CD4-positive, alpha-beta T cell (primary cell): ENCODE data around the gene ZNF507. TPM values are rescaled to one million over a fixed set of nuclear protein-coding genes. Genes with fewer than 3 reads are reported as not detected.

Experiments used
- ATAC-seq: fragments of 200-7000 bp; cut with Tn5 transposase; one replicate; pipeline ENCODE4 v1.10.0; 2022; ENCODE audit warnings: mild to moderate bottlenecking; ENCODE audit not compliant: poor library complexity
- CTCF ChIA-PET: fragments of 350-600 bp; sonication (Branson Sonifier 250); formaldehyde crosslinking; loops from one replicate; lab custom pipeline; 2021; ENCODE audit warnings: antibody characterized with exemption, inconsistent platforms; lab: Charles Lee
- POLR2A ChIA-PET: fragments of 350-600 bp; sonication (Branson Sonifier 250); formaldehyde crosslinking; loops from one replicate; lab custom pipeline; 2021; ENCODE audit warnings: antibody characterized with exemption, inconsistent platforms; lab: Charles Lee
- DNase-seq, 14 experiments: peaks; one replicate each; pipeline ENCODE4 v3.0.0-alpha.2; 2013 to 2020; ENCODE audit warnings: mixed read lengths in 2 of 14
- H3K27ac ChIP-seq, 2 donors: one replicate each; pipeline versions ENCODE4 v1.5.1 to v1.7.0; 2013; ENCODE audit warnings: low read length in 2 of 2, low read depth in 1 of 2, mild to moderate bottlenecking in 1 of 2
- H3K27me3 ChIP-seq, 2 experiments: 1 replicate in 1 of 2; 2 replicates in 1 of 2; pipeline versions ENCODE4 v1.6.1 to v1.7.0; 2013; ENCODE audit warnings: low read length in 2 of 2, control low read depth in 1 of 2, mild to moderate bottlenecking in 1 of 2, moderate library complexity in 1 of 2; ENCODE audit not compliant: insufficient read depth in 2 of 2, control insufficient read depth in 1 of 2
- H3K36me3 ChIP-seq: one replicate; pipeline ENCODE4 v1.6.1; 2013; ENCODE audit warnings: low read length, control low read depth; ENCODE audit not compliant: insufficient read depth
- H3K4me1 ChIP-seq: one replicate; pipeline ENCODE4 v1.6.1; 2013; ENCODE audit warnings: low read length, control low read depth; ENCODE audit not compliant: insufficient read depth
- H3K4me3 ChIP-seq: one replicate; pipeline ENCODE4 v1.5.1; 2013; ENCODE audit warnings: mild to moderate bottlenecking, low read length, moderate library complexity
- H3K9me3 ChIP-seq, 2 experiments: 1 replicate in 1 of 2; 2 replicates in 1 of 2; pipeline versions ENCODE4 v1.6.1 to v1.7.0; 2013; ENCODE audit warnings: low read length in 2 of 2, mild to moderate bottlenecking in 2 of 2, control low read depth in 1 of 2, moderate library complexity in 1 of 2; ENCODE audit not compliant: control insufficient read depth in 1 of 2, insufficient read depth in 1 of 2
- H3K27ac Mint-ChIP-seq: one replicate; pipeline ENCODE4 v1.8.0; 2020; ENCODE audit warnings: mixed read lengths
- H3K27me3 Mint-ChIP-seq: one replicate; pipeline ENCODE4 v1.8.0; 2021; ENCODE audit warnings: mixed read lengths
- H3K36me3 Mint-ChIP-seq: one replicate; pipeline ENCODE4 v1.8.0; 2021; ENCODE audit warnings: low read depth, mixed read lengths
- H3K4me1 Mint-ChIP-seq: one replicate; pipeline ENCODE4 v1.8.0; 2021; ENCODE audit warnings: low read depth, mixed read lengths
- H3K4me3 Mint-ChIP-seq: one replicate; pipeline ENCODE4 v1.8.0; 2020; ENCODE audit warnings: mild to moderate bottlenecking, mixed read lengths
- H3K9me3 Mint-ChIP-seq: one replicate; pipeline ENCODE4 v1.8.0; 2020; ENCODE audit warnings: mixed read lengths
- CTCF ChIP-seq: fragments of 200-600 bp; IDR thresholded peaks from one replicate; pipeline ENCODE4 v1.8.0; 2022; ENCODE audit warnings: antibody characterized with exemption, mild to moderate bottlenecking
- intact Hi-C, 2 experiments: fragments of 100-400 bp; cut with DNase I in 1 of 2; cut with micrococcal nuclease in 1 of 2; formaldehyde crosslinking; loops; one replicate each; pipeline versions ENCODE4 v1.15.1 to v1.9.0; 2023 to 2025; cut with DNase I, micrococcal nuclease
- total RNA-seq, 174 experiments: library from RNA in 2 of 174; stranded (reverse) in 2 of 174; gene quantifications; one replicate each; pipeline ENCODE4 v1.2.3 and lab custom pipeline; 2021 to 2026

The ZNF507 gene
- total RNA-seq, 2 experiments from 2014 or later = 30.4 to 31.3 TPM

DNA sequence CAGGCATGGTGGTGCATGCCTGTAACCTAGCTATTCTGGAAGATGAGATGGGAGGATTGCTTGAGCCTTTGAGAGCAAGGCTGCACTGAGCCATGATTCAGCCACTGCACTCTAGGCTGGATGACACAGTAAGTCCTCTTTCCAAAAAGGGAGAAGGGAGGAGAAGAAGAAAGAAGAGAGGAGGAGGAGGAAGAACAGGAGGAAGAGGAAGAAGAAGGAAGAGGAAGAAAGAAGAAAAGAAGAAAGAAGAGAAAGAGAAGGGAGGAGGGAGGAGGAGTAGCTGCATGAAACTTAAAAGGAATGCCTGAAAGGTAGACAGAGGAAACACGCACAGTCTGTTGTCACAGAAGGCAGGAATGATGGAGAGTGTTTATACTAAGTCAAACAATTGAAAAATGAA, 56.6 kb downstream of the ZNF507 start:
- no peaks in the 10 kb centered on the region for H3K9me3 ChIP-seq
- ChIA-PET CTCF (no interaction called here), POLR2A (no interaction called here)
- no peak overlapping the region for H3K27ac Mint-ChIP-seq
- H3K9me3 Mint-ChIP-seq = no peaks in the 10 kb centered on the region
- TF ChIP-seq CTCF = no peak
- no peaks in the 10 kb centered on the region for H3K27me3 ChIP-seq
- no peak overlapping the region for H3K4me3 ChIP-seq
- H3K27me3 Mint-ChIP-seq = no peaks in the 10 kb centered on the region
- DNase-seq (no peak), ATAC-seq (no peak)
- peak overlapping the region; percentile 69 for H3K4me3 Mint-ChIP-seq
- peaks cover 20% of the 10 kb centered on the region for H3K4me1 Mint-ChIP-seq
- no peak overlapping the region for H3K27ac ChIP-seq
- intact Hi-C loops = loop anchor here (10.0 kb wide), 3 partner anchors 57 to 973 kb away; partner anchors contain the start of genes ANKRD27 (in 1 of the 2), CEBPG (in 1 of the 2), RGS9BP (in 1 of the 2) and ZNF507 (in 1 of the 2)
- no peaks in the 10 kb centered on the region for H3K36me3 ChIP-seq
- peaks cover 5% of the 10 kb centered on the region for H3K36me3 Mint-ChIP-seq
- H3K4me1 ChIP-seq = peaks cover 19% of the 10 kb centered on the region

GRCh38 chr19:32403291-32403995, 58.0 kb downstream of the ZNF507 start:
- peak overlapping the region; percentile 81 for H3K27ac Mint-ChIP-seq
- intact Hi-C loops = loop anchor here (10.0 kb wide), 3 partner anchors 59 to 971 kb away; partner anchors contain the start of genes ANKRD27 (in 1 of the 2), CEBPG (in 1 of the 2), RGS9BP (in 1 of the 2) and ZNF507 (in 1 of the 2)
- TF ChIP-seq CTCF = no peak
- ChIA-PET POLR2A (interaction anchor here (0.6 to 1.3 kb wide), 2 partner anchors 10 to 20 kb away, joined by 3 to 4 read pairs; no protein-coding TSS in a partner anchor), CTCF (interaction anchor here (1.2 kb wide), 1 partner anchor 44 kb away, joined by 3 read pairs; no protein-coding TSS in a partner anchor)
- peaks cover 16% of the 10 kb centered on the region for H3K36me3 Mint-ChIP-seq
- no peaks in the 10 kb centered on the region for H3K9me3 ChIP-seq
- H3K4me3 Mint-ChIP-seq = peak overlapping the region; percentile 89
- H3K9me3 Mint-ChIP-seq = no peaks in the 10 kb centered on the region
- no peak overlapping the region for H3K4me3 ChIP-seq
- H3K36me3 ChIP-seq = no peaks in the 10 kb centered on the region
- ATAC-seq (no peak), DNase-seq (no peak)
- H3K4me1 ChIP-seq = peaks cover 19% of the 10 kb centered on the region
- no peaks in the 10 kb centered on the region for H3K27me3 Mint-ChIP-seq
- H3K27ac ChIP-seq = no peak overlapping the region
- peaks cover 30% of the 10 kb centered on the region for H3K4me1 Mint-ChIP-seq
- H3K27me3 ChIP-seq = no peaks in the 10 kb centered on the region

DNA sequence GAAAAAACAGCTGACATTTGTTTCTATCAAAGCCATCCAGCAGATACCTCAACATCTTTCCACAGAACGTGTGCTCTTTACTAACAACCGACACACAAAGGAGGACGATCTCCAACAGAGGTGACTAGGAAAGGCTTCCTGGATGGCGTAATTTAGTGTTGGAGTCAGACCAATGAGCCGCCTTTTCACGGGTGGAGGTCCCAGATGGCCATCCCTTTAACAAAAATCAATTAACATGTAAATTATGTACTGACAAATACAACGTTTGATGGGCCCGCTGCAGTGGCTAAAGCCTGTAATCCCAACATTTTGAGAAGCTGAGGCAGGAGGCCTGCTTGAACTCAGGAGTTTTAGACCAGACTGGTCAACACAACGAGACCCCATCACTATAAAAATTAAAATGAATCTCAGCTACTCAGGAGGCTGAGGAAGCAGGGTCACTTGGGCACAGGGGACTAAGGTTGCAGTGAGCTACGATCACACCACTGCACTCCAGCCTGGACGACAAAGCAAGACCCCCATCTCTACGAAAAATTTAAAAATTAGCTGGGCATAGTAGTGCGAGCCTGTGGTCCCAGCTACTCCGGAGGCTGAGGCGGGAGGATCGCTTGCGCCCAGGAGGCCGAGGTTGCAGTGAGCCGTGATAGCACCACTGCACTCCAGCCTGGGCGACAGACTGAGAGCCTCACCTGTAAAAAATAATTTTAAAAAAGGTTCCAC, 59.0 kb downstream of the ZNF507 start:
- ChIA-PET CTCF (interaction anchor here (1.2 kb wide), 1 partner anchor 45 kb away, joined by 3 read pairs; no protein-coding TSS in a partner anchor), POLR2A (interaction anchor here (0.6 to 1.5 kb wide), 4 partner anchors 11 to 773 kb away, joined by 3 to 24 read pairs (median 4); partner anchors contain the start of gene ZNF507)
- ATAC-seq (no peak), DNase-seq (peak in 2 of 14 experiments; percentile 5 to 25)
- H3K9me3 Mint-ChIP-seq = no peaks in the 10 kb centered on the region
- peaks cover 22% of the 10 kb centered on the region for H3K36me3 Mint-ChIP-seq
- Histone ChIP-seq H3K9me3 (no peaks in the 10 kb centered on the region), H3K27ac (peak overlapping the region in 1 of 2 donors; percentile 80), H3K4me3 (peak overlapping the region; percentile 76), H3K36me3 (peaks cover 5% of the 10 kb centered on the region), H3K27me3 (no peaks in the 10 kb centered on the region), H3K4me1 (peaks cover 19% of the 10 kb centered on the region)
- no peak for TF ChIP-seq CTCF
- H3K4me3 Mint-ChIP-seq = peak overlapping the region; percentile 89
- intact Hi-C loops = loop anchor here (2.0 to 10.0 kb wide), 4 partner anchors 58 to 970 kb away; partner anchors contain the start of genes ANKRD27 (in 1 of the 2), CEBPG (in 1 of the 2), RGS9BP (in 1 of the 2) and ZNF507 (in 1 of the 2)
- peaks cover 30% of the 10 kb centered on the region for H3K4me1 Mint-ChIP-seq
- H3K27me3 Mint-ChIP-seq = no peaks in the 10 kb centered on the region
- H3K27ac Mint-ChIP-seq = peak overlapping the region; percentile 81
